ENCODE results near the gene PPP6R1.
"Not testable (repeated sequence)": the region's sequence is repeated elsewhere in the genome, so short reads cannot be mapped to it uniquely, and the experiment has no call there.

The PPP6R1 gene

GRCh38 chr19:55241935-55242464, 16.8 kb downstream of the PPP6R1 start:
- DNase-seq, result no peak

- DNase-seq, result no peak
Measured at GRCh38 chr19:55241143-55241934, 17.5 kb downstream of the PPP6R1 start.

GRCh38 chr19:55240713-55241020, 18.1 kb downstream of the PPP6R1 start:
- no peak for DNase-seq

GRCh38 chr19:55239004-55239403, 19.8 kb downstream of the PPP6R1 start:
- no peak for DNase-seq

GRCh38 chr19:55238030-55238429, 20.8 kb downstream of the PPP6R1 start:
- DNase-seq, result no peak

GRCh38 chr19:55232986-55233385, 25.8 kb downstream of the PPP6R1 start:
- DNase-seq, result no peak

- no peak for DNase-seq
Measured at GRCh38 chr19:55232286-55232602, 26.6 kb downstream of the PPP6R1 start.

GRCh38 chr19:55231391-55232285, 27.2 kb downstream of the PPP6R1 start:
- no peak for DNase-seq

- no peak for DNase-seq
Measured at GRCh38 chr19:55230780-55231179, 28.0 kb downstream of the PPP6R1 start.

GRCh38 chr19:55230329-55230728, 28.5 kb downstream of the PPP6R1 start:
- no peak for DNase-seq

- DNase-seq, result no peak
Measured at GRCh38 chr19:55229789-55230182, 29.0 kb downstream of the PPP6R1 start.

- DNase-seq, result no peak
Measured at GRCh38 chr19:55229145-55229788, 29.6 kb downstream of the PPP6R1 start.

GRCh38 chr19:55228403-55229031, 30.3 kb downstream of the PPP6R1 start, which contains the start of gene TMEM86B:
TSS of gene TMEM86B (minus strand) at chr19:55228763. CDS start at chr19:55228741, 22 bp downstream.
- no peak for DNase-seq

GRCh38 chr19:55228015-55228391, 30.8 kb downstream of the PPP6R1 start:
- no peak for DNase-seq

GRCh38 chr19:55227241-55228014, 31.4 kb downstream of the PPP6R1 start:
- no peak for DNase-seq

- DNase-seq, result no peak
Measured at GRCh38 chr19:55226788-55227187, 32.0 kb downstream of the PPP6R1 start.

GRCh38 chr19:55226273-55226672, 32.5 kb downstream of the PPP6R1 start:
- DNase-seq, result no peak

GRCh38 chr19:55225415-55225958, 33.3 kb downstream of the PPP6R1 start:
- no peak for DNase-seq

- not testable (repeated sequence) for DNase-seq
Measured at GRCh38 chr19:55224679-55225414, 34.0 kb downstream of the PPP6R1 start.

GRCh38 chr19:55224038-55224665, 34.7 kb downstream of the PPP6R1 start:
- no peak for DNase-seq
